IMR-90 (cell line): ENCODE data around the gene ATP23. TPM values are rescaled to one million over a fixed set of nuclear protein-coding genes. Genes with fewer than 3 reads are reported as not detected.

ENCODE experiments used
- ATAC-seq: fragments of 200-7000 bp; cut with Tn5 transposase; 2 replicates; pipeline ENCODE4 v1.9.1; 2020; ENCODE audit warnings: low read depth, mild to moderate bottlenecking, moderate library complexity
- BruUV-seq: library from RNA; stranded (reverse); fragments of 400-500 nt; replicated peaks from 2 replicates; lab custom pipeline; 2021; lab: Mats Ljungman, UMichigan
- CTCF ChIA-PET: fragments of 300-600 bp; formaldehyde crosslinking; extraction: SDS; loops from one replicate; lab custom pipeline; 2021; ENCODE audit warnings: antibody characterized with exemption; lab: Yijun Ruan, JAX
- POLR2A ChIA-PET: fragments of 300-600 bp; sonication (Branson Sonifier 250); formaldehyde crosslinking; loops from one replicate; lab custom pipeline; 2022; ENCODE audit warnings: antibody characterized with exemption; ENCODE audit not compliant: unreplicated experiment; lab: Charles Lee
- DNase-seq: peaks from one replicate; pipeline ENCODE4 v3.0.0; 2013
- H2AFZ ChIP-seq: replicated peaks from 2 replicates; pipeline ENCODE3; 2013; ENCODE audit warnings: low read length, mild to moderate bottlenecking; ENCODE audit not compliant: poor library complexity
- H2AK5ac ChIP-seq: 2 replicates; pipeline ENCODE4 v1.6.1; 2013; ENCODE audit warnings: low read depth, low read length, inconsistent platforms
- H2AK9ac ChIP-seq: replicated peaks from 2 replicates; pipeline ENCODE3; 2013; ENCODE audit warnings: mild to moderate bottlenecking, low read depth, low read length, moderate library complexity; ENCODE audit not compliant: poor library complexity
- H2BK120ac ChIP-seq: 2 replicates; pipeline ENCODE4 v1.6.1; 2013; ENCODE audit warnings: low read depth, low read length, inconsistent platforms
- H2BK15ac ChIP-seq: 3 replicates; pipeline ENCODE4 v1.6.1; 2013; ENCODE audit warnings: low read depth, low read length, inconsistent platforms
- H2BK20ac ChIP-seq: 2 replicates; pipeline ENCODE4 v1.6.1; 2013; ENCODE audit warnings: low read depth, mild to moderate bottlenecking, inconsistent platforms, low read length, moderate library complexity
- H2BK5ac ChIP-seq: 2 replicates; pipeline ENCODE4 v1.6.1; 2013; ENCODE audit warnings: mild to moderate bottlenecking, low read depth, low read length, inconsistent platforms; ENCODE audit not compliant: poor library complexity, severe bottlenecking
- H3K14ac ChIP-seq: replicated peaks from 2 replicates; pipeline ENCODE4 v1.6.1; 2013; ENCODE audit warnings: low read depth, low read length, inconsistent platforms
- H3K18ac ChIP-seq: 2 replicates; pipeline ENCODE4 v1.6.1; 2013; ENCODE audit warnings: low read depth, low read length, control low read depth
- H3K23ac ChIP-seq: 2 replicates; pipeline ENCODE4 v1.6.1; 2013; ENCODE audit warnings: low read depth, low read length, inconsistent platforms
- H3K27ac ChIP-seq: 2 replicates; pipeline ENCODE4 v1.5.1; 2013; ENCODE audit warnings: mild to moderate bottlenecking, control low read depth, low read length; ENCODE audit not compliant: insufficient read depth
- H3K27me3 ChIP-seq: 2 replicates; pipeline ENCODE4 v1.6.1; 2013; ENCODE audit warnings: low read length; ENCODE audit not compliant: control insufficient read depth, insufficient read depth
- H3K36me3 ChIP-seq: 2 replicates; pipeline ENCODE4 v1.6.1; 2013; ENCODE audit warnings: low read length, mixed read lengths; ENCODE audit not compliant: control insufficient read depth, insufficient read depth
- H3K4ac ChIP-seq: 2 replicates; pipeline ENCODE4 v1.6.1; 2013; ENCODE audit warnings: low read depth, low read length, inconsistent platforms
- H3K4me1 ChIP-seq: 2 replicates; pipeline ENCODE4 v1.6.1; 2013; ENCODE audit warnings: low read length, mixed read lengths; ENCODE audit not compliant: control insufficient read depth, insufficient read depth
- H3K4me2 ChIP-seq: 2 replicates; pipeline ENCODE4 v1.6.1; 2013; ENCODE audit warnings: low read depth, mild to moderate bottlenecking, control low read depth, low read length, moderate library complexity
- H3K4me3 ChIP-seq: 2 replicates; pipeline ENCODE4 v1.5.1; 2013; ENCODE audit warnings: low read depth, mild to moderate bottlenecking, control low read depth, low read length, moderate library complexity; ENCODE audit not compliant: insufficient read depth
- H3K56ac ChIP-seq: 2 replicates; pipeline ENCODE4 v1.6.1; 2013; ENCODE audit warnings: low read length, inconsistent platforms; ENCODE audit not compliant: insufficient read depth; ENCODE audit errors: extremely low read depth
- H3K79me1 ChIP-seq, 2 experiments: 2 replicates each; pipeline ENCODE4 v1.6.1; 2013; ENCODE audit warnings: low read length in 2 of 2, inconsistent platforms in 1 of 2, low read depth in 1 of 2
- H3K9ac ChIP-seq: 2 replicates; pipeline ENCODE4 v1.6.1; 2013; ENCODE audit warnings: low read depth, low read length, control low read depth
- H3K9me1 ChIP-seq: 2 replicates; pipeline ENCODE4 v1.6.1; 2013; ENCODE audit warnings: low read length, inconsistent platforms; ENCODE audit not compliant: insufficient read depth
- H3K9me3 ChIP-seq: 2 replicates; pipeline ENCODE4 v1.6.1; 2013; ENCODE audit warnings: low read length; ENCODE audit not compliant: control insufficient read depth, insufficient read depth
- H4K20me1 ChIP-seq: 2 replicates; pipeline ENCODE4 v1.6.1; 2013; ENCODE audit warnings: low read length, inconsistent platforms; ENCODE audit not compliant: insufficient read depth
- H4K5ac ChIP-seq: 2 replicates; pipeline ENCODE4 v1.6.1; 2013; ENCODE audit warnings: mild to moderate bottlenecking, low read depth, low read length, control low read depth
- H4K8ac ChIP-seq, 2 experiments: 2 replicates each; pipeline ENCODE4 v1.6.1; 2013; ENCODE audit warnings: low read depth in 2 of 2, low read length in 2 of 2, control low read depth in 1 of 2, inconsistent platforms in 1 of 2
- H4K91ac ChIP-seq: 2 replicates; pipeline ENCODE4 v1.6.1; 2013; ENCODE audit warnings: low read depth, low read length, inconsistent platforms; ENCODE audit not compliant: insufficient read depth
- CHD1 ChIP-seq: IDR thresholded peaks from 2 replicates; pipeline ENCODE4 v1.6.1; 2012; ENCODE audit warnings: low read depth, low read length, improper control_type of control experiment
- ELK1 ChIP-seq: fragments of 150-350 bp; IDR thresholded peaks from 2 replicates; pipeline ENCODE4 v1.6.1; 2016; ENCODE audit warnings: low read depth, mild to moderate bottlenecking, low read length, moderate library complexity, borderline replicate concordance
- MAZ ChIP-seq: IDR thresholded peaks from 2 replicates; pipeline ENCODE4 v1.6.1; 2012; ENCODE audit warnings: low read depth, mild to moderate bottlenecking, low read length, improper control_type of control experiment, moderate library complexity, borderline replicate concordance
- NFE2L2 ChIP-seq: fragments of 150-350 bp; IDR thresholded peaks from 2 replicates; pipeline ENCODE4 v1.6.1; 2016; ENCODE audit warnings: low read depth, mild to moderate bottlenecking, low read length
- RAD21 ChIP-seq: IDR thresholded peaks from 2 replicates; pipeline ENCODE4 v1.6.1; 2012; ENCODE audit warnings: low read length, improper control_type of control experiment
- RFX5 ChIP-seq: IDR thresholded peaks from 2 replicates; pipeline ENCODE4 v1.8.0; 2012; ENCODE audit warnings: low read depth, mild to moderate bottlenecking, low read length, moderate library complexity
- SMC3 ChIP-seq: fragments of 150-350 bp; IDR thresholded peaks from 2 replicates; pipeline ENCODE4 v1.6.1; 2016; ENCODE audit warnings: low read depth, mild to moderate bottlenecking, antibody characterized with exemption, low read length, moderate library complexity
- WGBS, 2 experiments: methylation state at CpG; one replicate each; pipeline versions ENCODE4 v1.1.5 to v1.1.7; 2013; ENCODE audit warnings: missing lambda C conversion rate in 2 of 2; ENCODE audit not compliant: insufficient read length in 1 of 2; ENCODE audit errors: extremely low coverage in 2 of 2; 5-methylcytosine and 5-hydroxymethylcytosine counted together
- dilution Hi-C: fragments of 300-500 bp; cut with HindIII; formaldehyde crosslinking; loops from one replicate; pipeline ENCODE4 v1.14.3; 2018; ENCODE audit warnings: low sequenced_read_pairs; ENCODE audit not compliant: unreplicated experiment
- in situ Hi-C: fragments of 300-500 bp; cut with MboI; formaldehyde crosslinking; loops from 3 replicates; pipeline ENCODE4 v1.14.3; 2019; ENCODE audit warnings: low sequenced_read_pairs, inconsistent platforms, mixed read lengths
- intact Hi-C: fragments of 100-400 bp; cut with micrococcal nuclease; formaldehyde crosslinking; loops from 2 replicates; pipeline ENCODE4 v1.10.0; 2022
- polyA plus RNA-seq, 3 experiments: library from polyadenylated mRNA; depleted of rRNA; stranded (reverse); fragments of >200 nt; gene quantifications; 2 replicates each; pipeline ENCODE4 v1.2.3, GENCODE V29; 2012; ENCODE audit warnings: low replicate concordance in 1 of 3
- total RNA-seq: library from RNA; depleted of rRNA; stranded (reverse); fragments of >200 nt; gene quantifications from 2 replicates; pipeline ENCODE4 v1.2.3, GENCODE V29; 2012

ATP23 gene
- total and polyA plus RNA-seq, 2 of the 4 experiments (the other 2 are of a cell fraction): 6.4 to 7.2 TPM

GRCh38 chr12:58000499-58000898 lies 59.1 kb downstream of the ATP23 start:
- Histone ChIP-seq H3K36me3 (no peaks in the 10 kb centered on the region), H2AK5ac (no peak overlapping the region), H4K5ac (no peak overlapping the region), H2BK15ac (no peak overlapping the region), H2BK120ac (no peak overlapping the region), H3K4me2 (no peak overlapping the region), H3K56ac (no peak overlapping the region), H3K9me3 (peaks cover 13% of the 10 kb centered on the region), H2AFZ (no peak overlapping the region), H3K9ac (no peak overlapping the region), H2BK20ac (no peak overlapping the region), H3K4ac (no peak overlapping the region), H2AK9ac (no peak overlapping the region), H4K20me1 (no peaks in the 10 kb centered on the region), H3K4me1 (no peaks in the 10 kb centered on the region), H3K27ac (no peak overlapping the region), H3K9me1 (no peaks in the 10 kb centered on the region), H4K8ac (no peak overlapping the region), H2BK5ac (no peak overlapping the region), H3K79me1 (no peaks in the 10 kb centered on the region), H3K14ac (no peak overlapping the region), H4K91ac (no peak overlapping the region), H3K27me3 (no peaks in the 10 kb centered on the region), H3K18ac (no peak overlapping the region), H3K23ac (no peak overlapping the region), H3K4me3 (no peak overlapping the region)
- intact Hi-C loops: no loop called here
- ATAC-seq: no peak
- dilution Hi-C loops: no loop called here
- POLR2A ChIA-PET: no interaction called here
- no peak for TF ChIP-seq ELK1
- TF ChIP-seq RFX5: no peak
- no peak for TF ChIP-seq MAZ
- TF ChIP-seq CHD1: no peak
- TF ChIP-seq SMC3: no peak
- TF ChIP-seq RAD21: no peak
- TF ChIP-seq NFE2L2: no peak
- no peak for DNase-seq
- CTCF ChIA-PET: no interaction called here
- in situ Hi-C loops: no loop called here
- WGBS, 2 experiments: no CpG with 5 or more reads among the region's 2 CpGs
- BruUV-seq: no TSS peak
